HepG2 (cell line): Measurements from ENCODE around the gene TBC1D12. TPM values are rescaled to one million over a fixed set of nuclear protein-coding genes. Genes with fewer than 3 reads are reported as not detected.

Experiments used
- BRD4 ChIP-seq: sonication (generic); formaldehyde crosslinking; IDR thresholded peaks from 2 replicates; pipeline ENCODE4 v1.4.0; 2020; ENCODE audit warnings: missing genetic modification reagents
- DMAP1 ChIP-seq: IDR thresholded peaks from 2 replicates; pipeline ENCODE4 v1.6.1; 2016
- ERF ChIP-seq: IDR thresholded peaks from 2 replicates; pipeline ENCODE4 v1.6.1; 2018; ENCODE audit warnings: missing biosample characterization, missing genetic modification reagents
- HNRNPUL1 ChIP-seq: fragments of 200-400 bp; formaldehyde crosslinking; IDR thresholded peaks from 2 replicates; pipeline ENCODE4 v1.6.1; 2017; ENCODE audit warnings: low read depth, mild to moderate bottlenecking, low read length, moderate library complexity
- HOXA3 ChIP-seq: sonication (generic); formaldehyde crosslinking; IDR thresholded peaks from 2 replicates; pipeline ENCODE4 v1.5.0; 2020; ENCODE audit warnings: missing genetic modification reagents
- KDM2A ChIP-seq: sonication (generic); formaldehyde crosslinking; IDR thresholded peaks from 2 replicates; pipeline ENCODE4 v1.4.0; 2020; ENCODE audit warnings: low read depth, missing genetic modification reagents, borderline replicate concordance
- KDM4B ChIP-seq: sonication (generic); formaldehyde crosslinking; IDR thresholded peaks from 2 replicates; pipeline ENCODE4 v1.4.0; 2020; ENCODE audit warnings: missing genetic modification reagents
- KMT2B ChIP-seq: IDR thresholded peaks from 2 replicates; pipeline ENCODE4 v1.6.1; 2016; ENCODE audit warnings: missing genetic modification reagents, missing compliant biosample characterization
- MATR3 ChIP-seq: sonication (generic); formaldehyde crosslinking; IDR thresholded peaks from 2 replicates; pipeline ENCODE4 v1.4.0; 2020; ENCODE audit warnings: missing genetic modification reagents
- MIER2 ChIP-seq: IDR thresholded peaks from 2 replicates; pipeline ENCODE4 v1.6.1; 2016; ENCODE audit warnings: missing biosample characterization, missing genetic modification reagents
- POLR2G ChIP-seq: fragments of 200-400 bp; formaldehyde crosslinking; IDR thresholded peaks from 2 replicates; pipeline ENCODE4 v1.6.1; 2018; ENCODE audit warnings: mild to moderate bottlenecking, low read depth, low read length, moderate library complexity
- SMAD3 ChIP-seq: sonication (generic); formaldehyde crosslinking; IDR thresholded peaks from 2 replicates; pipeline ENCODE4 v1.4.0; 2020; ENCODE audit warnings: missing genetic modification reagents
- YEATS4 ChIP-seq: sonication (generic); formaldehyde crosslinking; IDR thresholded peaks from 2 replicates; pipeline ENCODE4 v1.4.0; 2020; ENCODE audit warnings: missing genetic modification reagents, borderline replicate concordance
- ZBTB38 ChIP-seq: sonication (generic); formaldehyde crosslinking; IDR thresholded peaks from 2 replicates; pipeline ENCODE4 v1.5.1; 2020; ENCODE audit warnings: mild to moderate bottlenecking, missing genetic modification reagents
- ZNF598 ChIP-seq: sonication (generic); formaldehyde crosslinking; IDR thresholded peaks from 2 replicates; pipeline ENCODE4 v1.5.1; 2020; ENCODE audit warnings: mild to moderate bottlenecking, missing genetic modification reagents, borderline replicate concordance
- ZNF781 ChIP-seq: sonication (generic); formaldehyde crosslinking; IDR thresholded peaks from 2 replicates; pipeline ENCODE4 v1.5.1; 2020; ENCODE audit warnings: borderline replicate concordance, mild to moderate bottlenecking, missing genetic modification reagents; ENCODE audit errors: not compliant biosample characterization
- polyA plus RNA-seq, 8 experiments: library from polyadenylated mRNA; depleted of rRNA in 3 of 8; stranded (reverse) in 7 of 8; unstranded in 1 of 8; fragments of >200 nt; fragmentation: Illumina TruSeq in 4 of 8; extraction: Trizol in 4 of 8; gene quantifications; 2 replicates each; pipeline versions ENCODE4 v1.2.1 to v1.2.3, GENCODE V29; 2011 to 2016; ENCODE audit warnings: low read depth in 4 of 8, missing spikeins in 1 of 8, mixed read lengths in 1 of 8; ENCODE audit not compliant: insufficient read depth in 1 of 8
- total RNA-seq, 5 experiments: library from RNA; depleted of rRNA; stranded (reverse); fragments of >200 nt; fragmentation: Illumina TruSeq; extraction: Trizol; gene quantifications; 2 replicates each; pipeline ENCODE4 v1.2.3, GENCODE V29; 2016; ENCODE audit warnings: low read depth in 1 of 5
- TF ChIP-seq, protein P1 (sequence below): sonication (generic); formaldehyde crosslinking; IDR thresholded peaks from 2 replicates; pipeline ENCODE4 v1.4.0; 2020; ENCODE audit warnings: missing genetic modification reagents
- TF ChIP-seq, protein P2 (sequence below): sonication (generic); formaldehyde crosslinking; IDR thresholded peaks from 2 replicates; pipeline ENCODE4 v1.8.0; 2022; ENCODE audit warnings: mild to moderate bottlenecking, missing genetic modification reagents, moderate library complexity
- TF ChIP-seq, protein P3 (sequence below): sonication (generic); formaldehyde crosslinking; IDR thresholded peaks from 2 replicates; pipeline ENCODE4 v1.4.0; 2020; ENCODE audit warnings: missing genetic modification reagents
- TF ChIP-seq, protein P4 (sequence below): IDR thresholded peaks from 2 replicates; pipeline ENCODE4 v1.6.1; 2016; ENCODE audit warnings: low read depth, control low read depth
- TF ChIP-seq, protein P5 (sequence below): sonication (generic); formaldehyde crosslinking; IDR thresholded peaks from 2 replicates; pipeline ENCODE4 v1.4.0; 2020; ENCODE audit warnings: missing genetic modification reagents, mild to moderate bottlenecking, borderline replicate concordance

Gene TBC1D12
- total and polyA plus RNA-seq, 2 of the 13 experiments (the other 11 are each of a cell fraction or from before 2014, with no cell fraction given) = 5.7 to 6.2 TPM

DNA sequence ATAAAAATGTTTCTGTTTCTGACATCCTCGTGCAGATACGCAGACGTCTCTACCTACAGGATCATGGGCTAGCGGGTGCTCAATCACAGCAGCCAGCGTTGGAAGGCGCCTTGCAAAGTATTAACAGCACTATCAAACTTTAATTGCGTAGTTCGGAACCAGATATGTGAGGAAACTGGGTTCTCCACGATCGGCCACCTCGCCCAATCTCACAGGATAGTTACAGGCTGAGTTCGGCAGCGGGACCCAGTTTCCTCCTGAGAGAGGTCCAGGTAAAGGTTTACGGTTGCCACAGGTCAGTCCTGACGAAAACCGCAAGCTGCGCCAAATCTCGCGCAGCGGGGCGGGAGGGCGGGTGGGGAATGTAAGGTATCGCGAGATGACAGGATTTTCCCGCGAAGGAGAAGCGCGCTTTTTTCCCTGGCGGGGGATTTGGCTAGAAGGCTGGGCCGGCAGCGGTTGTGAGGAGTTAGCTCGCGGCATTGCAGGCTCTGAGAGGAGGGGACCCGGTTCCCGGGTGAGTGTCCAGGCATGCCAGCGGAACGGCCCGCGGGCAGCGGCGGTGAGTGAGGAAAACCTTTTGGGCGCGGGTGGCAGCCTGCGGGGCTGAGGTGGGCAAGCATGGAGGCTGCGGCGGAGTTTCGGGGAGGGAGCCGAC is 143.2 kb downstream of the TBC1D12 start, which contains the start of gene HELLS (continued):
- TF ChIP-seq, protein P1, sequence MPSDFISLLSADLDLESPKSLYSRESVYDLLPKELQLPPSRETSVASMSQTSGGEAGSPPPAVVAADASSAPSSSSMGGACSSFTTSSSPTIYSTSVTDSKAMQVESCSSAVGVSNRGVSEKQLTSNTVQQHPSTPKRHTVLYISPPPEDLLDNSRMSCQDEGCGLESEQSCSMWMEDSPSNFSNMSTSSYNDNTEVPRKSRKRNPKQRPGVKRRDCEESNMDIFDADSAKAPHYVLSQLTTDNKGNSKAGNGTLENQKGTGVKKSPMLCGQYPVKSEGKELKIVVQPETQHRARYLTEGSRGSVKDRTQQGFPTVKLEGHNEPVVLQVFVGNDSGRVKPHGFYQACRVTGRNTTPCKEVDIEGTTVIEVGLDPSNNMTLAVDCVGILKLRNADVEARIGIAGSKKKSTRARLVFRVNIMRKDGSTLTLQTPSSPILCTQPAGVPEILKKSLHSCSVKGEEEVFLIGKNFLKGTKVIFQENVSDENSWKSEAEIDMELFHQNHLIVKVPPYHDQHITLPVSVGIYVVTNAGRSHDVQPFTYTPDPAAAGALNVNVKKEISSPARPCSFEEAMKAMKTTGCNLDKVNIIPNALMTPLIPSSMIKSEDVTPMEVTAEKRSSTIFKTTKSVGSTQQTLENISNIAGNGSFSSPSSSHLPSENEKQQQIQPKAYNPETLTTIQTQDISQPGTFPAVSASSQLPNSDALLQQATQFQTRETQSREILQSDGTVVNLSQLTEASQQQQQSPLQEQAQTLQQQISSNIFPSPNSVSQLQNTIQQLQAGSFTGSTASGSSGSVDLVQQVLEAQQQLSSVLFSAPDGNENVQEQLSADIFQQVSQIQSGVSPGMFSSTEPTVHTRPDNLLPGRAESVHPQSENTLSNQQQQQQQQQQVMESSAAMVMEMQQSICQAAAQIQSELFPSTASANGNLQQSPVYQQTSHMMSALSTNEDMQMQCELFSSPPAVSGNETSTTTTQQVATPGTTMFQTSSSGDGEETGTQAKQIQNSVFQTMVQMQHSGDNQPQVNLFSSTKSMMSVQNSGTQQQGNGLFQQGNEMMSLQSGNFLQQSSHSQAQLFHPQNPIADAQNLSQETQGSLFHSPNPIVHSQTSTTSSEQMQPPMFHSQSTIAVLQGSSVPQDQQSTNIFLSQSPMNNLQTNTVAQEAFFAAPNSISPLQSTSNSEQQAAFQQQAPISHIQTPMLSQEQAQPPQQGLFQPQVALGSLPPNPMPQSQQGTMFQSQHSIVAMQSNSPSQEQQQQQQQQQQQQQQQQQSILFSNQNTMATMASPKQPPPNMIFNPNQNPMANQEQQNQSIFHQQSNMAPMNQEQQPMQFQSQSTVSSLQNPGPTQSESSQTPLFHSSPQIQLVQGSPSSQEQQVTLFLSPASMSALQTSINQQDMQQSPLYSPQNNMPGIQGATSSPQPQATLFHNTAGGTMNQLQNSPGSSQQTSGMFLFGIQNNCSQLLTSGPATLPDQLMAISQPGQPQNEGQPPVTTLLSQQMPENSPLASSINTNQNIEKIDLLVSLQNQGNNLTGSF (CRISPR knock-in tag) = peak; percentile 67; the same call in 1 of the 2 replicates
- TF ChIP-seq ERF (CRISPR knock-in tag) (peak; percentile 17; the same call in 1 of the 2 replicates), KDM2A (peak; percentile 60; the same call in 1 of the 2 replicates), ZBTB38 (CRISPR knock-in tag) (peak; percentile 11; the same call in 1 of the 2 replicates), MIER2 (no peak), YEATS4 (CRISPR knock-in tag) (0 out of 2 replicates have a peak, but pooled peaks have one; percentile 69), KDM4B (CRISPR knock-in tag) (0 out of 2 replicates have a peak, but pooled peaks have one; percentile 51), SMAD3 (CRISPR knock-in tag) (no peak), HNRNPUL1 (no peak), KMT2B (CRISPR knock-in tag) (peak; percentile 89), POLR2G (peak; percentile 73), BRD4 (CRISPR knock-in tag) (peak; percentile 41; the same call in 1 of the 2 replicates), MATR3 (CRISPR knock-in tag) (no peak), ZNF781 (peak; percentile 53), DMAP1 (CRISPR knock-in tag) (peak; percentile 53; the same call in 1 of the 2 replicates), ZNF598 (CRISPR knock-in tag) (0 out of 2 replicates have a peak, but pooled peaks have one; percentile 45), HOXA3 (CRISPR knock-in tag) (peak; percentile 41; the same call in 1 of the 2 replicates)
- TF ChIP-seq, protein P2, sequence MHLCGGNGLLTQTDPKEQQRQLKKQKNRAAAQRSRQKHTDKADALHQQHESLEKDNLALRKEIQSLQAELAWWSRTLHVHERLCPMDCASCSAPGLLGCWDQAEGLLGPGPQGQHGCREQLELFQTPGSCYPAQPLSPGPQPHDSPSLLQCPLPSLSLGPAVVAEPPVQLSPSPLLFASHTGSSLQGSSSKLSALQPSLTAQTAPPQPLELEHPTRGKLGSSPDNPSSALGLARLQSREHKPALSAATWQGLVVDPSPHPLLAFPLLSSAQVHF (CRISPR knock-in tag) = peak; percentile 82; the same call in 1 of the 2 replicates
- TF ChIP-seq, protein P3, sequence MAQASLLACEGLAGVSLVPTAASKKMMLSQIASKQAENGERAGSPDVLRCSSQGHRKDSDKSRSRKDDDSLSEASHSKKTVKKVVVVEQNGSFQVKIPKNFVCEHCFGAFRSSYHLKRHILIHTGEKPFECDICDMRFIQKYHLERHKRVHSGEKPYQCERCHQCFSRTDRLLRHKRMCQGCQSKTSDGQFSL (CRISPR knock-in tag) = 0 out of 2 replicates have a peak, but pooled peaks have one; percentile 29
- TF ChIP-seq, protein P4, sequence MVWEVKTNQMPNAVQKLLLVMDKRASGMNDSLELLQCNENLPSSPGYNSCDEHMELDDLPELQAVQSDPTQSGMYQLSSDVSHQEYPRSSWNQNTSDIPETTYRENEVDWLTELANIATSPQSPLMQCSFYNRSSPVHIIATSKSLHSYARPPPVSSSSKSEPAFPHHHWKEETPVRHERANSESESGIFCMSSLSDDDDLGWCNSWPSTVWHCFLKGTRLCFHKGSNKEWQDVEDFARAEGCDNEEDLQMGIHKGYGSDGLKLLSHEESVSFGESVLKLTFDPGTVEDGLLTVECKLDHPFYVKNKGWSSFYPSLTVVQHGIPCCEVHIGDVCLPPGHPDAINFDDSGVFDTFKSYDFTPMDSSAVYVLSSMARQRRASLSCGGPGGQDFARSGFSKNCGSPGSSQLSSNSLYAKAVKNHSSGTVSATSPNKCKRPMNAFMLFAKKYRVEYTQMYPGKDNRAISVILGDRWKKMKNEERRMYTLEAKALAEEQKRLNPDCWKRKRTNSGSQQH (CRISPR knock-in tag) = peak; percentile 87; the same call in 1 of the 2 replicates
- TF ChIP-seq, protein P5, sequence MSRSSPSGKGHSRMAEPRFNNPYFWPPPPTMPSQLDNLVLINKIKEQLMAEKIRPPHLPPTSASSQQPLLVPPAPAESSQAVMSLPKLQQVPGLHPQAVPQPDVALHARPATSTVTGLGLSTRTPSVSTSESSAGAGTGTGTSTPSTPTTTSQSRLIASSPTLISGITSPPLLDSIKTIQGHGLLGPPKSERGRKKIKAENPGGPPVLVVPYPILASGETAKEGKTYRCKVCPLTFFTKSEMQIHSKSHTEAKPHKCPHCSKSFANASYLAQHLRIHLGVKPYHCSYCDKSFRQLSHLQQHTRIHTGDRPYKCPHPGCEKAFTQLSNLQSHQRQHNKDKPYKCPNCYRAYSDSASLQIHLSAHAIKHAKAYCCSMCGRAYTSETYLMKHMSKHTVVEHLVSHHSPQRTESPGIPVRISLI (CRISPR knock-in tag) = peak; percentile 34; the same call in 1 of the 2 replicates
